DOHH2 (cell line): ENCODE data around the gene HDAC4.

Experiments used
- H3F3A ChIP-seq: fragments of 200-600 bp; sonication (generic), shearing (Covaris generic); 2 replicates; pipeline ENCODE4 v1.6.0; 2016; ENCODE audit warnings: antibody characterized with exemption, mild to moderate bottlenecking; ENCODE audit not compliant: control insufficient read depth, insufficient read depth
- H3K27ac ChIP-seq: fragments of 200-600 bp; sonication (generic); 2 replicates; pipeline ENCODE4 v1.5.1; 2014; ENCODE audit warnings: low read depth, mild to moderate bottlenecking, low read length, moderate library complexity
- H3K27me3 ChIP-seq: fragments of 200-600 bp; sonication (generic); 2 replicates; pipeline ENCODE4 v1.6.1; 2014; ENCODE audit warnings: mild to moderate bottlenecking, low read length, mixed read lengths; ENCODE audit not compliant: control insufficient read depth
- H3K36me3 ChIP-seq: fragments of 200-600 bp; sonication (generic); 2 replicates; pipeline ENCODE4 v1.6.1; 2014; ENCODE audit warnings: mild to moderate bottlenecking, low read length, moderate library complexity, mixed read lengths; ENCODE audit not compliant: control insufficient read depth
- H3K4me1 ChIP-seq: fragments of 200-600 bp; sonication (generic); 2 replicates; pipeline ENCODE4 v1.6.1; 2014; ENCODE audit warnings: mild to moderate bottlenecking, low read length, mixed read lengths; ENCODE audit not compliant: control insufficient read depth
- H3K4me2 ChIP-seq: fragments of 200-600 bp; sonication (generic); 2 replicates; pipeline ENCODE4 v1.6.0; 2014; ENCODE audit warnings: mild to moderate bottlenecking, low read length, moderate library complexity
- H3K4me3 ChIP-seq: fragments of 200-600 bp; sonication (generic); 2 replicates; pipeline ENCODE4 v1.5.1; 2014; ENCODE audit warnings: mild to moderate bottlenecking, low read length, mixed read lengths
- H3K79me2 ChIP-seq: fragments of 200-600 bp; sonication (generic); 2 replicates; pipeline ENCODE4 v1.6.1; 2014; ENCODE audit warnings: mild to moderate bottlenecking, low read length, mixed read lengths; ENCODE audit not compliant: control insufficient read depth
- H3K9me2 ChIP-seq: fragments of 200-600 bp; sonication (generic); replicated peaks from 2 replicates; pipeline ENCODE4 v1.6.1; 2014; ENCODE audit warnings: mild to moderate bottlenecking, low read length, mixed read lengths; ENCODE audit not compliant: control insufficient read depth
- H3K9me3 ChIP-seq: fragments of 200-600 bp; sonication (generic); 2 replicates; pipeline ENCODE4 v1.6.1; 2014; ENCODE audit warnings: antibody characterized with exemption, low read length, mixed read lengths; ENCODE audit not compliant: control insufficient read depth, insufficient read depth
- H4K20me1 ChIP-seq: fragments of 200-600 bp; sonication (generic); 2 replicates; pipeline ENCODE4 v1.6.0; 2014; ENCODE audit warnings: low read depth, mild to moderate bottlenecking, antibody characterized with exemption, low read length, moderate library complexity; ENCODE audit not compliant: control insufficient read depth, insufficient read depth
- EZH2phosphoT487 ChIP-seq: fragments of 200-600 bp; sonication (generic); IDR thresholded peaks from 2 replicates; pipeline ENCODE4 v1.6.1; 2017; ENCODE audit warnings: borderline replicate concordance, mild to moderate bottlenecking, antibody characterized with exemption, low read length, moderate library complexity, mixed read lengths
- TF ChIP-seq, protein P1 (sequence below): fragments of 200-600 bp; sonication (generic); IDR thresholded peaks from one replicate; pipeline ENCODE4 v1.5.1; 2014; ENCODE audit warnings: antibody characterized with exemption, mild to moderate bottlenecking, low read depth, low read length; ENCODE audit not compliant: poor library complexity, severe bottlenecking

HDAC4 gene

DNA sequence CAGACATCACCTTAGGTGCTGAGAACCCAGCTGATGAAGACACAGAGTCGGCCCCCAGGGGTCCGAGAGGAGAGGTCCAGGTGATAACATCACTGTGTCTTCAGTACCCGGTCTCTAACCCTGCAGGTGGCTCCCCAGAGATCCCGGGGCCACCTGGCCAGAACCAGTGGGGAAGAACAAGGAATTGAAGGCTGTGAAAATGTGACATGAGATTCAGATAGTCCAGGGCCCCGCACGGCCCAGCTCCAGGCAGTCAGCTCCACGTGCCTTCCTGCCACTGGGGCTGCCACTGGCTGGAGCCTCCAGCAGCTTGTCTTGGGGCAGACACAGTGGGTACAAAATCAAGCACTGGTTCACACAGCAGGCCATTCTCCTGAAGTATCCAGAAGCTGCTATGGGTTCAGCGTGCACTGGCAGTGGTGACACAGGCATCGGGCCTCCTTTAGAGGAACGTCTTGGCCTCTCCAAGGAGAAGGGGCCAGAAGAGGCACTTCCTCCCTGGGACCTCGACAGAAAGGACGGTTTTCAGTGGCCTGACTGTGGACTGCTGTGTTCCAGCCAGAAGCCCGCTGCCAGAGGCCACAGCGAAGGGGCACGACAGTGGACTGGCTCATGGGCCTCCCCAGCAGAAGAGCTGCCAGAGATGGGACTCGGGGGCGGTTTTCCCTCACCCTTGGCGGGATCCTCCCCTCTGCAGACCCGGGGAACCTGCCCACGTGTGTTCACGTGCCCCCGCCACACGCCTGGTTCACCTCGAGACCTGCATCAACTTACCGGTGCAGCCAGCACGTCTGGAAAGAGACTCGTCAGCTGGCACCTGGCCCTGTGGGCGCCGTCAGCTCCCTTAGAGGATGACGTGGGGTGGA lies 150.4 kb downstream of the HDAC4 start:
- H3K4me2 ChIP-seq: no peak overlapping the region
- peaks cover 32% of the 10 kb centered on the region for H3K4me1 ChIP-seq
- no peaks in the 10 kb centered on the region for H3K36me3 ChIP-seq
- peaks cover 26% of the 10 kb centered on the region for H4K20me1 ChIP-seq
- peaks cover 36% of the 10 kb centered on the region for H3K27me3 ChIP-seq
- no peak overlapping the region for H3K4me3 ChIP-seq
- TF ChIP-seq, protein P1, sequence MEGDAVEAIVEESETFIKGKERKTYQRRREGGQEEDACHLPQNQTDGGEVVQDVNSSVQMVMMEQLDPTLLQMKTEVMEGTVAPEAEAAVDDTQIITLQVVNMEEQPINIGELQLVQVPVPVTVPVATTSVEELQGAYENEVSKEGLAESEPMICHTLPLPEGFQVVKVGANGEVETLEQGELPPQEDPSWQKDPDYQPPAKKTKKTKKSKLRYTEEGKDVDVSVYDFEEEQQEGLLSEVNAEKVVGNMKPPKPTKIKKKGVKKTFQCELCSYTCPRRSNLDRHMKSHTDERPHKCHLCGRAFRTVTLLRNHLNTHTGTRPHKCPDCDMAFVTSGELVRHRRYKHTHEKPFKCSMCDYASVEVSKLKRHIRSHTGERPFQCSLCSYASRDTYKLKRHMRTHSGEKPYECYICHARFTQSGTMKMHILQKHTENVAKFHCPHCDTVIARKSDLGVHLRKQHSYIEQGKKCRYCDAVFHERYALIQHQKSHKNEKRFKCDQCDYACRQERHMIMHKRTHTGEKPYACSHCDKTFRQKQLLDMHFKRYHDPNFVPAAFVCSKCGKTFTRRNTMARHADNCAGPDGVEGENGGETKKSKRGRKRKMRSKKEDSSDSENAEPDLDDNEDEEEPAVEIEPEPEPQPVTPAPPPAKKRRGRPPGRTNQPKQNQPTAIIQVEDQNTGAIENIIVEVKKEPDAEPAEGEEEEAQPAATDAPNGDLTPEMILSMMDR: no peak
- no peak for TF ChIP-seq EZH2phosphoT487
- no peaks in the 10 kb centered on the region for H3K79me2 ChIP-seq
- no peaks in the 10 kb centered on the region for H3K9me3 ChIP-seq
- H3K27ac ChIP-seq: no peak overlapping the region
- no peaks in the 10 kb centered on the region for H3K9me2 ChIP-seq
- H3F3A ChIP-seq: peaks cover 6% of the 10 kb centered on the region

DNA sequence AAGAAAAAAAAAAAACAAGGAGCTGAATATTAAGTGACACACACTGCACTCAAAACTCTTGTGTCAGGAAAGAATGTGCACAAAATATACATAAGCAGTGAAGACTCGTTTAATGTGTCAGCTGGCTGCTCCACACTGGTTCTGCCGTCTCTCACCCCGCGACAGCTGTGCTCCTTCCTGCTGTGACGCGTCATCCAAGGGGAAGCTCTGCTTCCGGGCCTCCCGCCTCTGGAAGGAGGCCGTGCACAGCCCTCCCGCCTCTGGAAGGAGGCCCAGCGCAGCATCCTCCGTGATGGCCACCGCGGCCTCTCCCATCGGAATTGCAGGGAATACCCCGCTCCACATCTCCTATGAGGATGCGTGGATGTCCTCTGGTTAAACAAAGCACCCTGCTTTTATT lies 151.0 kb downstream of the HDAC4 start:
- Histone ChIP-seq H3K27ac (no peak overlapping the region), H3K9me3 (no peaks in the 10 kb centered on the region), H3K4me2 (no peak overlapping the region), H4K20me1 (peaks cover 24% of the 10 kb centered on the region), H3K36me3 (no peaks in the 10 kb centered on the region), H3K4me3 (no peak overlapping the region), H3K27me3 (peaks cover 30% of the 10 kb centered on the region), H3K79me2 (no peaks in the 10 kb centered on the region), H3K4me1 (peaks cover 26% of the 10 kb centered on the region), H3F3A (peaks cover 6% of the 10 kb centered on the region), H3K9me2 (no peaks in the 10 kb centered on the region)
- TF ChIP-seq EZH2phosphoT487: no peak
- TF ChIP-seq, protein P1: no peak

DNA sequence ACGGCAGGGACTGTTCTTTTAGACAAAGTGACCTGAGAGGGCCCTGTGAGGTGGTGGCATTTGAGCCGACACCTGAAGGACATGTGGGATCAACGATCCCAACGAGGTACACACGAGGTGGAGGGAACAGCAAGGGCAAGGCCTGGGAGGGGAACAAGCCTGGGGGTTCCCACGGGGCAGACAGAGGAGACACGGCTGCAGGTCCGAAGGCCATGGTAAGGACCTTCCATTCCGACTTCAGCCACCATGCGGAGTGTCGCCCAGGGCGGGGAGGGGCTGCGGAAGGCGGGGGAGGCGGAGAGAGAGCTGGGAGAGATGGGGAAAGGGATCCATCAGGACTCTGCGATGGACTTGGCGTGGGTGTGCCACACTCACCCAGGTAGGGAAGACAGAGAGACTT lies 151.8 kb downstream of the HDAC4 start:
- no peaks in the 10 kb centered on the region for H3K9me2 ChIP-seq
- H3K36me3 ChIP-seq: no peaks in the 10 kb centered on the region
- H3F3A ChIP-seq: peaks cover 6% of the 10 kb centered on the region
- peaks cover 23% of the 10 kb centered on the region for H3K27me3 ChIP-seq
- no peak for TF ChIP-seq EZH2phosphoT487
- H3K9me3 ChIP-seq: no peaks in the 10 kb centered on the region
- peaks cover 22% of the 10 kb centered on the region for H3K4me1 ChIP-seq
- no peaks in the 10 kb centered on the region for H3K79me2 ChIP-seq
- no peak overlapping the region for H3K4me3 ChIP-seq
- H3K27ac ChIP-seq: no peak overlapping the region
- no peak overlapping the region for H3K4me2 ChIP-seq
- peaks cover 22% of the 10 kb centered on the region for H4K20me1 ChIP-seq
